ENCODE measurements around the gene CSNK2A2. TPM values are rescaled to one million over a fixed set of nuclear protein-coding genes. Genes with fewer than 3 reads are reported as not detected.

The CSNK2A2 gene
- 47.6 and 64.3 TPM in 2 replicates for polyA plus RNA-seq (2011; rRNA removed)
- 25.7 and 26.5 TPM in 2 replicates for polyA plus RNA-seq (2012; cell fraction: cytosol; rRNA removed)
- polyA plus RNA-seq (2012; cell fraction: nucleus; rRNA removed), result 14.6 and 21.9 TPM in 2 replicates
- polyA plus RNA-seq (2017; fragmentation: RNase III; extraction: RNeasy Plus Mini Kit Qiagen cat#74134 plus additional on column Dnase treatment), result 42.5 to 44.3 TPM (median 44.0 TPM) in 3 replicates
- polyA minus RNA-seq (2011; rRNA and poly(A)+ RNA removed), result 97.5 and 100.0 TPM in 2 replicates

DNA sequence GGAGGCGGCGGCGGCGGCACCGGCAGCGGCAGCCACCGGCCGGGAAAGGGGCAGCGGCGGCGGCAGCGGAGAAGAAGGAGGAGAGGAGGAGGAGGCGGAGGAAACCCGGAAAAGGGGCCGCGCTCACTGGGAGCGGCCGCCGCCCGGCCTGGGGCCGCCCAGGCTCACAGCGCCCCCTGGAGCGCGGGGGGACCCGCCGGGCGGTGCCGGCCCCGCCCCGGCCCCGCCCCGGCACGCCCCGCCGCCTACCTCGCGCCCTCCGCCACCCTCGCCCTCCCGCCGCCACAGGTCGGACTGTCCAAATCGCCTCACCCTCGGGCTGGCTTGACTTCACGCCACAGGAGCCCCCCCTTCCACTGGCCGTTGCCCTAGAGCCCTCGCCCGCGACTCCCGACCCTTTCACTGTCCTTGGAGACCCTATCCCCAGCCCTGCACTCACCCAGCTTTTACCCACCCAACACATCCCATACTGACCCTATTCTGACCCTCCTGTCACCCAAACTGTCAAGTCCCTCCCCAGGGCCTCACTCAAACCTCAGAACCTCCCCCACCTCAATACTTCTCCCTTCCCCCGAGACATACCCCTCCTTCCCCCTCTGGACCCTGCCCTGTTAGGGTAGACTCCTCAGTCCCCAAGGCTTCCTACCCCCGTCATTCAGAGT, at the start of gene CSNK2A2:
Gene CSNK2A2, minus strand, starts transcription at position 85 of the 662 bp plus-strand sequence. CDS start 370 bp downstream, outside the sequence.
- H3K4me1 ChIP-seq, result peaks cover 12% of the 10 kb centered on the region
- ChIA-PET POLR2A (interaction anchor here (1.4 kb wide), 1 partner anchor 69 kb away, joined by 4 read pairs; the partner anchor contains the start of gene CFAP20), CTCF (interaction anchor here (0.6 to 1.6 kb wide), 9 partner anchors 9 to 290 kb away, joined by 3 to 6 read pairs (median 3); no protein-coding TSS in a partner anchor)
- DNase-seq (ENCODE audit: low read depth in 1 of 2, low spot score in 1 of 2), result peak; percentile 72 to 78
- H3K27ac ChIP-seq, result peak within 1 kb of the TSS; percentile 78 to 97
- no peaks in the 10 kb centered on the region for H3K9me3 ChIP-seq
- peak within 1 kb of the TSS; percentile 95 for H3K4me3 ChIP-seq
- under 1% methylated on average over 18 of the region's 52 CpGs for WGBS (ENCODE audit: missing lambda C conversion rate)
- ATAC-seq, result peak; percentile 95
- FAIRE-seq, result no peak
- peak within 1 kb of the TSS; percentile 96 for H3K4me2 ChIP-seq
- no peak for TF ChIP-seq EP300 (IDR thresholded peaks at IDR 0.05)
- no peak for TF ChIP-seq ZNF302 (CRISPR knock-in tag; IDR thresholded peaks at IDR 0.05)
- TF ChIP-seq KDM5A (IDR thresholded peaks at IDR 0.05), result no peak
- TF ChIP-seq, protein P1, sequence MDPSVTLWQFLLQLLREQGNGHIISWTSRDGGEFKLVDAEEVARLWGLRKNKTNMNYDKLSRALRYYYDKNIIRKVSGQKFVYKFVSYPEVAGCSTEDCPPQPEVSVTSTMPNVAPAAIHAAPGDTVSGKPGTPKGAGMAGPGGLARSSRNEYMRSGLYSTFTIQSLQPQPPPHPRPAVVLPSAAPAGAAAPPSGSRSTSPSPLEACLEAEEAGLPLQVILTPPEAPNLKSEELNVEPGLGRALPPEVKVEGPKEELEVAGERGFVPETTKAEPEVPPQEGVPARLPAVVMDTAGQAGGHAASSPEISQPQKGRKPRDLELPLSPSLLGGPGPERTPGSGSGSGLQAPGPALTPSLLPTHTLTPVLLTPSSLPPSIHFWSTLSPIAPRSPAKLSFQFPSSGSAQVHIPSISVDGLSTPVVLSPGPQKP (IDR thresholded peaks at IDR 0.05; ENCODE audit: low read depth, low read length), result no peak
- no peak for TF ChIP-seq ZC3H11A (IDR thresholded peaks at IDR 0.05)
- no peak for TF ChIP-seq MYC (IDR thresholded peaks at IDR 0.05; ENCODE audit: borderline replicate concordance, low read length)
- no peak for TF ChIP-seq REST (IDR thresholded peaks at IDR 0.05)
- no peak for TF ChIP-seq MAZ (IDR thresholded peaks at IDR 0.05; ENCODE audit: borderline replicate concordance, low read depth, low read length)
- TF ChIP-seq ZFP36 (IDR thresholded peaks at IDR 0.05; ENCODE audit: borderline replicate concordance, partially characterized antibody), result no peak
- no peak for TF ChIP-seq RAD21 (conservative IDR thresholded peaks at IDR 0.05 in 1 of 2, IDR thresholded peaks at IDR 0.05 in 1 of 2)
- TF ChIP-seq FOSL2 (IDR thresholded peaks at IDR 0.05), result no peak
- TF ChIP-seq FOSL2 (CRISPR knock-in tag; IDR thresholded peaks at IDR 0.05), result no peak
- TF ChIP-seq MAFK (IDR thresholded peaks at IDR 0.05; ENCODE audit: partially characterized antibody), result no peak
- no peak for TF ChIP-seq ATOH8 (CRISPR knock-in tag; IDR thresholded peaks at IDR 0.05; ENCODE audit: low read depth)
- TF ChIP-seq ZSCAN20 (CRISPR knock-in tag; IDR thresholded peaks at IDR 0.05), result no peak
- TF ChIP-seq RFX5 (IDR thresholded peaks at IDR 0.05), result no peak
- TF ChIP-seq, protein P2, sequence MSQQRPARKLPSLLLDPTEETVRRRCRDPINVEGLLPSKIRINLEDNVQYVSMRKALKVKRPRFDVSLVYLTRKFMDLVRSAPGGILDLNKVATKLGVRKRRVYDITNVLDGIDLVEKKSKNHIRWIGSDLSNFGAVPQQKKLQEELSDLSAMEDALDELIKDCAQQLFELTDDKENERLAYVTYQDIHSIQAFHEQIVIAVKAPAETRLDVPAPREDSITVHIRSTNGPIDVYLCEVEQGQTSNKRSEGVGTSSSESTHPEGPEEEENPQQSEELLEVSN (IDR thresholded peaks at IDR 0.05; ENCODE audit: borderline replicate concordance, low read depth), result no peak
- no peak for TF ChIP-seq RARB (CRISPR knock-in tag; IDR thresholded peaks at IDR 0.05)
- TF ChIP-seq JUNB (IDR thresholded peaks at IDR 0.05), result no peak
- no peak for TF ChIP-seq HEYL (CRISPR knock-in tag; IDR thresholded peaks at IDR 0.05)
- TF ChIP-seq CEBPB (IDR thresholded peaks at IDR 0.05), result no peak
- TF ChIP-seq, protein P3, sequence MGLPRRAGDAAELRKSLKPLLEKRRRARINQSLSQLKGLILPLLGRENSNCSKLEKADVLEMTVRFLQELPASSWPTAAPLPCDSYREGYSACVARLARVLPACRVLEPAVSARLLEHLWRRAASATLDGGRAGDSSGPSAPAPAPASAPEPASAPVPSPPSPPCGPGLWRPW (IDR thresholded peaks at IDR 0.05), result no peak
- TF ChIP-seq, protein P4, sequence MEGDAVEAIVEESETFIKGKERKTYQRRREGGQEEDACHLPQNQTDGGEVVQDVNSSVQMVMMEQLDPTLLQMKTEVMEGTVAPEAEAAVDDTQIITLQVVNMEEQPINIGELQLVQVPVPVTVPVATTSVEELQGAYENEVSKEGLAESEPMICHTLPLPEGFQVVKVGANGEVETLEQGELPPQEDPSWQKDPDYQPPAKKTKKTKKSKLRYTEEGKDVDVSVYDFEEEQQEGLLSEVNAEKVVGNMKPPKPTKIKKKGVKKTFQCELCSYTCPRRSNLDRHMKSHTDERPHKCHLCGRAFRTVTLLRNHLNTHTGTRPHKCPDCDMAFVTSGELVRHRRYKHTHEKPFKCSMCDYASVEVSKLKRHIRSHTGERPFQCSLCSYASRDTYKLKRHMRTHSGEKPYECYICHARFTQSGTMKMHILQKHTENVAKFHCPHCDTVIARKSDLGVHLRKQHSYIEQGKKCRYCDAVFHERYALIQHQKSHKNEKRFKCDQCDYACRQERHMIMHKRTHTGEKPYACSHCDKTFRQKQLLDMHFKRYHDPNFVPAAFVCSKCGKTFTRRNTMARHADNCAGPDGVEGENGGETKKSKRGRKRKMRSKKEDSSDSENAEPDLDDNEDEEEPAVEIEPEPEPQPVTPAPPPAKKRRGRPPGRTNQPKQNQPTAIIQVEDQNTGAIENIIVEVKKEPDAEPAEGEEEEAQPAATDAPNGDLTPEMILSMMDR (IDR thresholded peaks at IDR 0.05), result peak; percentile 83
- TF ChIP-seq HOXA7 (CRISPR knock-in tag; IDR thresholded peaks at IDR 0.05), result no peak
- TF ChIP-seq PHF8 (IDR thresholded peaks at IDR 0.05; ENCODE audit: borderline replicate concordance, low read depth), result peak; percentile 25; the same call in 1 of the 2 replicates
- TF ChIP-seq POLR2A (IDR thresholded peaks at IDR 0.05; ENCODE audit: low read length), result peak; percentile 36
- no peak for TF ChIP-seq TP53 (CRISPR knock-in tag; IDR thresholded peaks at IDR 0.05)
- no peak for TF ChIP-seq EHF (CRISPR knock-in tag; IDR thresholded peaks at IDR 0.05)
- no peak for TF ChIP-seq SREBF2 (IDR thresholded peaks at IDR 0.05)
- TF ChIP-seq RNF2 (IDR thresholded peaks at IDR 0.05; ENCODE audit: borderline replicate concordance, low read depth), result no peak
- no peak for TF ChIP-seq EHMT2 (IDR thresholded peaks at IDR 0.05; ENCODE audit: low read depth)

Data from A549 (cell line).